Common myeloid progenitor, CD34-positive (primary cell): ENCODE results near the gene AMBP.

Source experiments
- CTCF ChIA-PET: fragments of 350-600 bp; sonication (Branson Sonifier 250); formaldehyde crosslinking; loops from one replicate; lab custom pipeline; 2021; ENCODE audit warnings: antibody characterized with exemption; lab: Charles Lee
- POLR2A ChIA-PET: fragments of 350-600 bp; sonication (Branson Sonifier 250); formaldehyde crosslinking; loops from one replicate; lab custom pipeline; 2021; ENCODE audit warnings: antibody characterized with exemption; lab: Charles Lee
- DNase-seq, 3 donors: peaks; one replicate each; pipeline versions ENCODE4 v3.0.0 to v3.0.0-alpha.2; 2013
- H3K27ac ChIP-seq, 2 experiments: 1 replicate in 1 of 2; 2 replicates in 1 of 2; pipeline ENCODE4 v1.7.0; 2013; ENCODE audit warnings: inconsistent platforms in 2 of 2, low read length in 2 of 2, mild to moderate bottlenecking in 2 of 2, low read depth in 1 of 2, moderate library complexity in 1 of 2; ENCODE audit not compliant: severe bottlenecking in 2 of 2, insufficient read depth in 1 of 2, poor library complexity in 1 of 2
- H3K27me3 ChIP-seq, 5 experiments: replicated peaks in 2 of 5; 1 replicate in 3 of 5; 2 replicates in 2 of 5; pipeline versions ENCODE4 v1.6.1 to v1.7.0; 2013; ENCODE audit warnings: low read length in 4 of 5, mild to moderate bottlenecking in 2 of 5, moderate library complexity in 2 of 5, inconsistent platforms in 1 of 5; ENCODE audit not compliant: insufficient read depth in 5 of 5, control insufficient read depth in 4 of 5
- H3K36me3 ChIP-seq, 4 experiments: 1 replicate in 2 of 4; 2 replicates in 2 of 4; pipeline versions ENCODE4 v1.6.1 to v1.7.0; 2013; ENCODE audit warnings: low read length in 3 of 4, control low read depth in 1 of 4, mild to moderate bottlenecking in 1 of 4; ENCODE audit not compliant: control insufficient read depth in 4 of 4, insufficient read depth in 4 of 4
- H3K4me1 ChIP-seq, 4 experiments: 1 replicate in 3 of 4; 2 replicates in 1 of 4; pipeline versions ENCODE4 v1.6.1 to v1.7.1; 2013; ENCODE audit warnings: low read length in 3 of 4, mild to moderate bottlenecking in 3 of 4, control low read depth in 1 of 4, inconsistent platforms in 1 of 4, moderate library complexity in 1 of 4; ENCODE audit not compliant: control insufficient read depth in 4 of 4, insufficient read depth in 4 of 4; ENCODE audit errors: control extremely low read depth in 1 of 4
- H3K4me3 ChIP-seq, 7 experiments: 1 replicate in 4 of 7; 2 replicates in 3 of 7; pipeline versions ENCODE4 v1.5.1 to v1.7.0; 2013; ENCODE audit warnings: mild to moderate bottlenecking in 7 of 7, low read length in 6 of 7, moderate library complexity in 6 of 7, inconsistent platforms in 2 of 7, low read depth in 2 of 7, control low read depth in 1 of 7; ENCODE audit not compliant: insufficient read depth in 4 of 7, control insufficient read depth in 1 of 7; ENCODE audit errors: extremely low read depth in 1 of 7
- H3K9me3 ChIP-seq, 5 experiments: 1 replicate in 4 of 5; 2 replicates in 1 of 5; pipeline versions ENCODE4 v1.6.1 to v1.7.1; 2013; ENCODE audit warnings: low read length in 4 of 5, mild to moderate bottlenecking in 2 of 5, inconsistent platforms in 1 of 5, low read depth in 1 of 5, moderate library complexity in 1 of 5; ENCODE audit not compliant: control insufficient read depth in 4 of 5, insufficient read depth in 2 of 5; ENCODE audit errors: control extremely low read depth in 1 of 5
- WGBS: methylation state at CpG from one replicate; pipeline ENCODE4 v1.1.5; 2013; ENCODE audit not compliant: insufficient coverage; 5-methylcytosine and 5-hydroxymethylcytosine counted together

The AMBP gene

DNA sequence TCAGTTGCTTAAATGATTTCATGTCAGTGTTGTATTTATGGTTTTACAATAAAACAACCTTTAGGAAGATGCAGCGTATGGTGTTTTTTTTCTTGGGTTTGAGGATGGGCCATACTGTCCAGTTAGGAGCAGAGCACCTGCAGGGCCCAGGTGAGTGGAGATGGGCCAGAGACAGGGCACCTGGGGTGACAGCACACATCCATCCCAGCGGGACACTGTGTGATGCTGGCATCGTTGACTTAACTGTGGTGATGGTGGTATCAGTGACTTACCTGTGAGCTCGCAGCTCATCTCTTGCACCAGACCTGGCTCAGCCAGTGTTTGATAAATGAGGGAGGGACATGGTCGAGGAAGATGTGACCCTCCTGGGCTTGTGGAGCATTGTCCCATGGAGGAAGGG is 21.6 kb downstream of the AMBP start:
- 95% methylated on average over 4 of the region's 5 CpGs for WGBS
- CTCF ChIA-PET = no interaction called here
- Histone ChIP-seq H3K4me1 (no peaks in the 10 kb centered on the region), H3K27ac (no peak overlapping the region), H3K27me3 (no peaks in the 10 kb centered on the region), H3K36me3 (peaks cover 2 to 33% (median 8%) of the 10 kb centered on the region in 4 experiments), H3K9me3 (no peaks in the 10 kb centered on the region), H3K4me3 (no peak overlapping the region)
- DNase-seq = no peak
- POLR2A ChIA-PET = no interaction called here

DNA sequence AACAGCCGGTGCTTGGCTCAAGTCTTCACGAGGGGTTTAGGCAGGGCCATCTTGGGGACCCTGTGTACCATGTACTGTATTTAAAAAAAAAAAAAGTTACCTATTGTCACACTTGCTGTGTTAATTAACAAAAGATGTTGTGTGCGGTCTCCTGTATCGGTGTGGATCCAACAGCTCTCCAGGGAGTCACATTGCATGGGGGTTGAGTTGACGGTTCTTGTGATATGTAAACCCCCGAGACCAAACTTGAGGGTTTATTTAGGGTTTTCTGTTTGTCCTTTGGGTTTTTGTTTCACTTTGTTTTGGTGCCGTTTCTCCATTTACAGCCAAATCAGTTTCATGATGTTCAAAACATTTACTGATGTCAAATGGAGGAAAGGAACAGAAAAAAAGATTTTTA is 22.2 kb downstream of the AMBP start:
- CTCF ChIA-PET = no interaction called here
- no peak overlapping the region for H3K4me3 ChIP-seq
- no peaks in the 10 kb centered on the region for H3K27me3 ChIP-seq
- POLR2A ChIA-PET = no interaction called here
- DNase-seq = no peak
- no CpG with 5 or more reads among the region's 7 CpGs for WGBS
- H3K27ac ChIP-seq = no peak overlapping the region
- H3K4me1 ChIP-seq = no peaks in the 10 kb centered on the region
- H3K36me3 ChIP-seq = peaks cover 2 to 39% (median 10%) of the 10 kb centered on the region in 4 experiments
- no peaks in the 10 kb centered on the region for H3K9me3 ChIP-seq

DNA sequence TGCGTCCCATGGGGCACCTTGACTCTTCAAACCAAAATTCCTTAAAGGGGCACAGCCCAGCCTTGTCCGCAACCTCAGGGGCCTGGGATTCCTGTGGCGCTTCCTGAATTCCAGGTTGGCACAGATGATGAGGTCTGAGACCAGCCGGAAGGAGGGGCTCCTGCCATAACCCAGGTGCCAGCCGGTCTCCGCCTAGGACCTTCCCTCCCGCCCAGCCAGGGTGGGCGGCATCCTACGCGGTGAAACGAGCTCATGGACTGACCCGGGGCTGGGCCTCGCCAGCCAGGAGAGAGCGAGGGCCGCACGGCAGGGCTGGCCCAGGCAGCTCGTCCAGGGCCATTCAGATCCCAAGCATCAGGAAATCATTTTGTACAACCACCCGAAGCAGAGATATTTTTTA is 23.0 kb downstream of the AMBP start:
- peaks cover 2 to 47% (median 17%) of the 10 kb centered on the region in 4 experiments for H3K36me3 ChIP-seq
- no peaks in the 10 kb centered on the region for H3K27me3 ChIP-seq
- no peak overlapping the region for H3K4me3 ChIP-seq
- 97% methylated on average over 17 of the region's 18 CpGs for WGBS
- H3K27ac ChIP-seq = no peak overlapping the region
- no peak for DNase-seq
- H3K4me1 ChIP-seq = no peaks in the 10 kb centered on the region
- CTCF ChIA-PET = no interaction called here
- POLR2A ChIA-PET = no interaction called here
- no peaks in the 10 kb centered on the region for H3K9me3 ChIP-seq

DNA sequence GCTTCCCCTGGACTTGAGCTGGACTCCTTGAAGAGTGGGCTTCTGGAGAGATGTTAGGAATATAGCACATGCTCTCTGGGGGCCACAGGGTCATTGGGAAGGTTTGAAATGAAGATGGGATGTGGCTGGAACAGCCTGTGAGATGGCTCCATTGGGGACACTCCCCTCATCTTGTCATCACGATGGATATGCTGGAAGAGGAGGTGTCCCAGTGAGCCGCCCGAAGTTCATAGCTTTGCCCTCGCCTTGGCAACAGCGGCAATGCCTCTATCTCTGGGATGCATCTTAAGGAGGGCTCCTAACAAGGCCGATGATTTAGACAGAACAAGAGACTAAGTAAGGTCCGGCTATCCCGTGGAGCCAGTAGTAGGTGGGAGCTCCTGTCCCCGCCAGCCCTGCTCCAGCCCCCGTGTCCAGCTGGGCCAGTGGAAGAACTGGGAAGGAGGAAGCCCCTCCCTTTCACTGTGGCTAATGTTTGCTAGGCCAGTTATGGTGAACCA is 23.9 kb downstream of the AMBP start:
- H3K27ac ChIP-seq = no peak overlapping the region
- POLR2A ChIA-PET = no interaction called here
- peaks cover 2 to 55% (median 22%) of the 10 kb centered on the region in 4 experiments for H3K36me3 ChIP-seq
- no peaks in the 10 kb centered on the region for H3K4me1 ChIP-seq
- no peak for DNase-seq
- H3K4me3 ChIP-seq = no peak overlapping the region
- no peaks in the 10 kb centered on the region for H3K9me3 ChIP-seq
- CTCF ChIA-PET = no interaction called here
- H3K27me3 ChIP-seq = no peaks in the 10 kb centered on the region
- WGBS = 82% methylated on average over 9 of the region's 10 CpGs

DNA sequence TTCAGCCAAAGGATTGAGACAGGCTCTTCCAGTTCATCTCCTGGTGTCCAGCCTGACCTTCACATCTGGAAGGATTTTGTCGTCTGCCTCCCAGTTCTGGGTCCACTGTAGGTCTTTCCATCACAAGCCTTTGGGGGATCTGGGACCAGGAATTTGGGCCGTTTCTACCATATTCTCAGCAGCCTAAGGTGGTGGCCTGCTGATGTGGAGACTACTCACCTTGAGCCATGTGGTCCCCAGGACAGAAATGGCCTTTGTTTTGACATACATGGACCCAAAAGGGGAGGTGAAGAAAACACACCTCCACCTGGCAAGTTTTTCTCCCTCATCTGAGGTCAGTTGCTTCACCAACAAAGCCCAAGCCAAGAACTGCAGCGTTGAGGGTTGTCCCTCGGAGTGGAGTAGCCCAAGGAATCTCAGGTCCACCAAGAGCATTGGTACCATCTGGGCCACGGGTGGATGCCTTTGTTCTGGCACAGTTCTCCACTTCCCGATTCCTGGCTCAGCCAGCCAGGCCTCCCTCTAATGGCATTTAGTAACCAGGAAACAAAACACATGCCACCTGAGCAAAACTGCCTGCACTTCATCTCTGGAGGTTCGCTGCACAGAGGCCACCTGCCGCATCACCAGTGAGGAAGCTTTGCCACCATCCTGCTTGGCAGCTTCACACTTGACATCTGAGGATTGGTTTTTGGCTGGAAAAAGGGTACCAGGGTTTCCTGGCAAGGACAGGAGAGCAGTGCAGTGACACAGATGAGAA is 24.7 kb downstream of the AMBP start:
- Histone ChIP-seq H3K27me3 (no peaks in the 10 kb centered on the region), H3K4me1 (no peaks in the 10 kb centered on the region), H3K9me3 (no peaks in the 10 kb centered on the region), H3K36me3 (peaks cover 4 to 63% (median 30%) of the 10 kb centered on the region in 4 experiments), H3K27ac (no peak overlapping the region), H3K4me3 (no peak overlapping the region)
- POLR2A ChIA-PET = no interaction called here
- WGBS = 97% methylated on average over 8 of the region's 8 CpGs
- CTCF ChIA-PET = no interaction called here
- no peak for DNase-seq

DNA sequence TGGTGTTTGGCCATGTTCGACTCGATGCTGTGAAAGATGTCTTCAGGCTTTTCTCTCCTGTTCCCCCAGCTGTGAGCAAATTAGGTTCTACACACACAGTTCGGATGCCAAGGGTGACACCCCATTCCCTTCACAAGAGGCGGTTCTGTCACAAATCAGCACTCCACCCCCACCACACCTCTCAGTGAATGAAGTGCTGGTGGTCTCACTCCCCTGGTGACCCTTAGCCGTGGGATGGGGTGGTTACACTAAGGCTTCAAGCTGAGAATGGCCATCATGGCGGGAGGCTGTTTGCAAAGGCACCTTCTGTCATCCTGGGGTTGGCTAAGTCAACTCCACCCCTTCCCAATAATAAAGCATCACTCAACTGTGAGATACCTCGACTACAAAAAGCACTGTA is 26.4 kb downstream of the AMBP start:
- Histone ChIP-seq H3K9me3 (no peaks in the 10 kb centered on the region), H3K4me1 (no peaks in the 10 kb centered on the region), H3K27me3 (no peaks in the 10 kb centered on the region), H3K27ac (no peak overlapping the region), H3K4me3 (no peak overlapping the region), H3K36me3 (peaks cover 4 to 64% (median 35%) of the 10 kb centered on the region in 4 experiments)
- DNase-seq = no peak
- WGBS = 90% methylated on average over 4 of the region's 7 CpGs
- ChIA-PET CTCF (interaction anchor here (1.5 kb wide), 1 partner anchor 13 kb away, joined by 3 read pairs; no protein-coding TSS in a partner anchor), POLR2A (interaction anchor here (0.6 kb wide), 1 partner anchor 93 kb away, joined by 5 read pairs; no protein-coding TSS in a partner anchor)

DNA sequence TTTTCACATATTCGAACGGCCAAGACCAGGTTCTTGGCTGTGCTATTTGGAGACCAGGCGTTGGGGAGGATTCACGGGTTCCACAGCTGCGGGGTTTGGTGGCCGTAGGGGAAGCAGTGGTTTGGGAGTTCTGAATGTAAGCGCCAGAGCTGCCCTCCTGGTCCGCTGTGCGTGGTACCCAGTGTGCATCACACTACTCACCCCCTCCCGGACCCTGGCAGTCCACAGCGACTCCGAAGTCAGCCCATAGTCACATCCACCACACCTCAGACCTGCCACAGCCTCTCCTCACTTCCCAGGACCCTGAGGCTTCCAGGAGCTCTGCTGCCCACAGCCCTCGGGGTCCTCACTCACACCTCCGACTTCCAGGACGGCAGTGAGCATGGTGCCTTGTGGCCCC is 26.8 kb downstream of the AMBP start:
- Histone ChIP-seq H3K36me3 (peaks cover 4 to 62% (median 35%) of the 10 kb centered on the region in 4 experiments), H3K4me3 (no peak overlapping the region), H3K9me3 (no peaks in the 10 kb centered on the region), H3K27ac (no peak overlapping the region), H3K27me3 (no peaks in the 10 kb centered on the region), H3K4me1 (no peaks in the 10 kb centered on the region)
- ChIA-PET POLR2A (interaction anchor here (0.6 kb wide), 1 partner anchor 92 kb away, joined by 5 read pairs; no protein-coding TSS in a partner anchor), CTCF (interaction anchor here (1.5 kb wide), 1 partner anchor 13 kb away, joined by 3 read pairs; no protein-coding TSS in a partner anchor)
- no peak for DNase-seq
- 96% methylated on average over 10 of the region's 15 CpGs for WGBS
